HG03439 (cell line): ENCODE results near the gene CDH12.
"Not testable (repeated sequence)": the region's sequence is repeated elsewhere in the genome, so short reads cannot be mapped to it uniquely, and the experiment has no call there.

ENCODE experiments used
- ATAC-seq: cut with Tn5 transposase; IDR thresholded peaks from one replicate; pipeline ENCODE4 v1.9.1; 2021; ENCODE audit warnings: mild to moderate bottlenecking, moderate library complexity; ENCODE audit not compliant: unreplicated experiment

CDH12 gene

GRCh38 chr5:22056601-22057000 is 796.5 kb downstream of the CDH12 start:
- no peak for ATAC-seq

GRCh38 chr5:22053195-22053594 is 799.9 kb downstream of the CDH12 start:
- ATAC-seq, result no peak

GRCh38 chr5:22051881-22052280 is 801.3 kb downstream of the CDH12 start:
- no peak for ATAC-seq

GRCh38 chr5:22050931-22051330 is 802.2 kb downstream of the CDH12 start:
- no peak for ATAC-seq

- ATAC-seq, result no peak
These were observed 808.9 kb downstream of the CDH12 start for GRCh38 chr5:22044229-22044628.

- ATAC-seq, result no peak
These were observed 817.1 kb downstream of the CDH12 start for GRCh38 chr5:22036061-22036460.

- no peak for ATAC-seq
These were observed 820.1 kb downstream of the CDH12 start for GRCh38 chr5:22033066-22033465.

GRCh38 chr5:22023784-22024183 is 829.4 kb downstream of the CDH12 start:
- ATAC-seq, result no peak

GRCh38 chr5:22012893-22013292 is 840.3 kb downstream of the CDH12 start:
- ATAC-seq, result not testable (repeated sequence)

GRCh38 chr5:22010808-22011207 is 842.3 kb downstream of the CDH12 start:
- ATAC-seq, result not testable (repeated sequence)

- not testable (repeated sequence) for ATAC-seq
These were observed 852.0 kb downstream of the CDH12 start for GRCh38 chr5:22001097-22001496.

GRCh38 chr5:21985799-21986198 is 867.3 kb downstream of the CDH12 start:
- ATAC-seq, result not testable (repeated sequence)

GRCh38 chr5:21951571-21951970 is 901.6 kb downstream of the CDH12 start:
- not testable (repeated sequence) for ATAC-seq

- no peak for ATAC-seq
These were observed 922.0 kb downstream of the CDH12 start for GRCh38 chr5:21931116-21931515.

- peak; percentile 99 for ATAC-seq
These were observed 933.6 kb downstream of the CDH12 start for GRCh38 chr5:21919414-21920022.

GRCh38 chr5:21918451-21918850 is 934.7 kb downstream of the CDH12 start:
- ATAC-seq, result no peak

GRCh38 chr5:21910731-21911130 is 942.4 kb downstream of the CDH12 start:
- no peak for ATAC-seq

GRCh38 chr5:21895766-21896350 is 957.3 kb downstream of the CDH12 start:
- no peak for ATAC-seq

GRCh38 chr5:21893161-21893560 is 960.0 kb downstream of the CDH12 start:
- ATAC-seq, result no peak

GRCh38 chr5:21889581-21889980 is 963.6 kb downstream of the CDH12 start:
- ATAC-seq, result no peak

- ATAC-seq, result no peak
These were observed 970.9 kb downstream of the CDH12 start for GRCh38 chr5:21882074-21882745.

- ATAC-seq, result no peak
These were observed 973.0 kb downstream of the CDH12 start for GRCh38 chr5:21880164-21880563.
